NT2/D1 (cell line): Measurements from ENCODE around the gene DHDDS.

ENCODE experiments used
- YY1 ChIP-seq: IDR thresholded peaks from 2 replicates; pipeline ENCODE4 v1.6.1; 2011; ENCODE audit not compliant: insufficient read length, insufficient read depth
- ZNF274 ChIP-seq: IDR thresholded peaks from 2 replicates; pipeline ENCODE4 v1.6.1; 2011; ENCODE audit warnings: mild to moderate bottlenecking, low read depth, low read length

DNA sequence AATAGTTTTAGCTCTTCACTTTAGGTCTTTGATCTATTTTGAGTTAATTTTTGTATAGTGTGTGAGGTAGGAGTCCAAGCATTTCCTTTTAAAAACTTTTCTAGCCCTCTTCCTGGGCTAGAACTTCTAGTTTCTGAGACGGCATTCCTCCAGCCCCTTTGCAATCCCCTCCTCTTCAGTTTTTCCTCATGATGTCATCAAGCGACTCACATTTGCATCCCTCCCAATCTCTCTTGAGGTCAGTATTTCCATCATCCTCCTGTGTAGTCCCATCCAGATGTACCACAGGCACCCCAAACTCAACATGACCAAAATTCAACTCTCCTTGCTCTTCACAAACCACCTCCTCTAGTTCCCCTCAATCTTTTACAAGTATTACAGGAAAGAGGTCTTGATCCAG, 50.8 kb downstream of the DHDDS start:
- TF ChIP-seq YY1 (no peak), ZNF274 (no peak)
